CD14-positive monocyte (primary cell): Measurements from ENCODE around the gene PTPRR. TPM values are rescaled to one million over a fixed set of nuclear protein-coding genes. Genes with fewer than 3 reads are reported as not detected.

ENCODE experiments used
- DNase-seq, 3 donors: peaks; one replicate each; pipeline ENCODE4 v3.0.0-alpha.2; 2011 to 2022
- H2AFZ ChIP-seq: 2 replicates; pipeline ENCODE4 v1.6.0; 2012; ENCODE audit warnings: mild to moderate bottlenecking, low read depth, low read length, inconsistent platforms; ENCODE audit not compliant: insufficient read depth, poor library complexity, severe bottlenecking
- H3K27ac ChIP-seq, 2 donors: 1 replicate in 1 of 2; 2 replicates in 1 of 2; pipeline ENCODE4 v1.5.1; 2012 to 2013; ENCODE audit warnings: low read length in 2 of 2, control low read depth in 1 of 2, inconsistent platforms in 1 of 2, low read depth in 1 of 2, mild to moderate bottlenecking in 1 of 2
- H3K27me3 ChIP-seq, 2 donors: one replicate each; pipeline versions ENCODE4 v1.6.0 to v1.6.1; 2011 to 2013; ENCODE audit warnings: low read length in 2 of 2; ENCODE audit not compliant: control insufficient read depth in 2 of 2, insufficient read depth in 2 of 2
- H3K36me3 ChIP-seq, 2 donors: replicated peaks in 1 of 2; 1 replicate in 1 of 2; 2 replicates in 1 of 2; pipeline versions ENCODE4 v1.5.1 to v1.6.1; 2012 to 2013; ENCODE audit warnings: low read length in 2 of 2, control low read depth in 1 of 2, inconsistent platforms in 1 of 2, mild to moderate bottlenecking in 1 of 2; ENCODE audit not compliant: insufficient read depth in 2 of 2, control insufficient read depth in 1 of 2
- H3K4me1 ChIP-seq, 2 donors: 1 replicate in 1 of 2; 2 replicates in 1 of 2; pipeline versions ENCODE4 v1.5.1 to v1.6.1; 2012 to 2013; ENCODE audit warnings: low read length in 2 of 2, control low read depth in 1 of 2, inconsistent platforms in 1 of 2, mild to moderate bottlenecking in 1 of 2, moderate library complexity in 1 of 2; ENCODE audit not compliant: insufficient read depth in 2 of 2, control insufficient read depth in 1 of 2
- H3K4me2 ChIP-seq: replicated peaks from 2 replicates; pipeline ENCODE3; 2012; ENCODE audit warnings: low read length, moderate library complexity, mild to moderate bottlenecking; ENCODE audit not compliant: poor library complexity, severe bottlenecking; ENCODE audit errors: extremely low read depth
- H3K4me3 ChIP-seq, 3 experiments: fragments of 200-600 bp in 1 of 3; sonication (generic) in 1 of 3; replicated peaks in 1 of 3; 1 replicate in 2 of 3; 2 replicates in 1 of 3; pipeline ENCODE4 v1.5.1; 2011 to 2013; ENCODE audit warnings: low read length in 3 of 3, mild to moderate bottlenecking in 3 of 3, control low read depth in 2 of 3, low read depth in 2 of 3, inconsistent platforms in 1 of 3, moderate library complexity in 1 of 3
- H3K79me2 ChIP-seq: 2 replicates; pipeline ENCODE4 v1.6.0; 2012; ENCODE audit warnings: mild to moderate bottlenecking, control low read depth, inconsistent platforms, low read length, moderate library complexity; ENCODE audit not compliant: insufficient read depth
- H3K9ac ChIP-seq: 2 replicates; pipeline ENCODE4 v1.6.0; 2017; ENCODE audit warnings: low read length, mild to moderate bottlenecking; ENCODE audit not compliant: insufficient read depth, poor library complexity, severe bottlenecking
- H3K9me3 ChIP-seq, 2 donors: replicated peaks in 1 of 2; 1 replicate in 1 of 2; 2 replicates in 1 of 2; pipeline versions ENCODE4 v1.5.1 to v1.6.1; 2012 to 2013; ENCODE audit warnings: low read length in 2 of 2, control low read depth in 1 of 2; ENCODE audit not compliant: control insufficient read depth in 1 of 2, insufficient read depth in 1 of 2
- H4K20me1 ChIP-seq: 2 replicates; pipeline ENCODE4 v1.6.0; 2012; ENCODE audit warnings: mild to moderate bottlenecking, low read length, control low read depth, moderate library complexity; ENCODE audit not compliant: insufficient read depth
- H3K27ac Mint-ChIP-seq, 7 donors: one replicate each; pipeline ENCODE4 v1.8.0; 2020; ENCODE audit warnings: mild to moderate bottlenecking in 7 of 7, mixed read lengths in 7 of 7, moderate library complexity in 6 of 7, inconsistent platforms in 2 of 7
- H3K27me3 Mint-ChIP-seq, 3 donors: one replicate each; pipeline ENCODE4 v1.8.0; 2021 to 2022; ENCODE audit warnings: low read depth in 3 of 3, mild to moderate bottlenecking in 3 of 3, mixed read lengths in 3 of 3, moderate library complexity in 3 of 3, inconsistent platforms in 1 of 3
- H3K36me3 Mint-ChIP-seq, 2 donors: one replicate each; pipeline ENCODE4 v1.8.0; 2020; ENCODE audit warnings: mixed read lengths in 2 of 2, inconsistent platforms in 1 of 2, mild to moderate bottlenecking in 1 of 2
- H3K4me1 Mint-ChIP-seq: one replicate; pipeline ENCODE4 v1.8.0; 2020; ENCODE audit warnings: mild to moderate bottlenecking, mixed read lengths
- H3K4me3 Mint-ChIP-seq, 2 donors: one replicate each; pipeline ENCODE4 v1.8.0; 2020; ENCODE audit warnings: mild to moderate bottlenecking in 2 of 2, mixed read lengths in 2 of 2, moderate library complexity in 1 of 2
- H3K9me3 Mint-ChIP-seq, 7 donors: one replicate each; pipeline ENCODE4 v1.8.0; 2020 to 2022; ENCODE audit warnings: mixed read lengths in 7 of 7, mild to moderate bottlenecking in 6 of 7, moderate library complexity in 6 of 7, inconsistent platforms in 2 of 7
- WGBS: methylation state at CpG from one replicate; pipeline ENCODE4 v1.1.5; 2013; ENCODE audit warnings: missing lambda C conversion rate; ENCODE audit not compliant: insufficient coverage; 5-methylcytosine and 5-hydroxymethylcytosine counted together
- intact Hi-C, 2 donors: fragments of 100-400 bp; cut with micrococcal nuclease; formaldehyde crosslinking; loops; one replicate each; pipeline versions ENCODE4 v1.15.0 to v1.15.1; 2023
- polyA plus RNA-seq, 3 donors: library from polyadenylated mRNA; depleted of rRNA in 1 of 3; unstranded in 2 of 3; stranded (reverse) in 1 of 3; fragments of 300-500 nt in 2 of 3; fragments of >200 nt in 1 of 3; fragmentation: Illumina TruSeq in 2 of 3; gene quantifications; 1 replicate in 2 of 3; 2 replicates in 1 of 3; pipeline ENCODE4 v1.2.3, GENCODE V29; 2012 to 2021
- TF ChIP-seq, protein P1 (sequence below): fragments of 200-600 bp; IDR thresholded peaks from one replicate; pipeline ENCODE4 v1.8.0; 2022; ENCODE audit warnings: antibody characterized with exemption, mild to moderate bottlenecking

PTPRR gene
- polyA plus RNA-seq, 3 donors, result not detected

DNA sequence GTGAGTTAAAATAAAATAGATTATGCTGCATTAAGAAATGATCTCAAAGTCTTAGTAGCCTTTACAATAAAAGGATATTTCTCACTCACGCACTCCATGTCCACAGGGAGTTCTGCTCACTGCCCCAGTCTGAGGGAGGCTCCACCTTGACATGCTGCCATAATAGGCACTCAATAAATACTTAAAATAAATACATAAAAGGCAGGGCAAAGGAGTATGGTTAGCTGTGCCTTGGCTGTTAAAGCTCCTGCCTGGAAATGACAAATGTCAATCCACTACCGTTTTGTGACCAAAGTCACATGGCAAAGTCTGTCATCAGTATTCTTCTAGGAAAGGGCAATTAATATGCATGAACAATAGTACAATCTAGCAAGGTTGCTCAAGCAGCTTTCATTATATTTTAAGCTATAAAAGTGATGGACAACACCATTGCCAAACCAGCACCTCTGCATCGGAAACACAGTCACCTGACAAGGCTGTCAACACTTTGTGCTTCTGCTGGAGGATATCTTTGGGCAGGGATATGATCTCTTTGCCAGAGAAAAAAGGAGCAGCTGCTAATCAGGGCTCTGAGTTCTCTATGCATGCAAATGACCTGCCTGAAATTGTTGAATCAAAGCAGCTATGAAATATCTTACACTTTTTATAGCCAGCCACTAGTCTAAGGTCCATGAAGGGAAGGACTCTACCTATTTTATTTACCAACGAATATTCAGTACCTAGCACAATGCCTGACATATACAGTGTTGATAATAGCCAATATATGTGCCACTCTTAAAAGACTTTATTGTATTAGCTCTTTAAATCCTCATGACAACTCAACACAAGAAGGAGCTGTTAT is 90.1 kb downstream of the PTPRR start:
- no peak overlapping the region for H3K4me2 ChIP-seq
- no peaks in the 10 kb centered on the region for H3K36me3 ChIP-seq
- 100% methylated on average over 2 of the region's 4 CpGs for WGBS
- TF ChIP-seq, protein P1, sequence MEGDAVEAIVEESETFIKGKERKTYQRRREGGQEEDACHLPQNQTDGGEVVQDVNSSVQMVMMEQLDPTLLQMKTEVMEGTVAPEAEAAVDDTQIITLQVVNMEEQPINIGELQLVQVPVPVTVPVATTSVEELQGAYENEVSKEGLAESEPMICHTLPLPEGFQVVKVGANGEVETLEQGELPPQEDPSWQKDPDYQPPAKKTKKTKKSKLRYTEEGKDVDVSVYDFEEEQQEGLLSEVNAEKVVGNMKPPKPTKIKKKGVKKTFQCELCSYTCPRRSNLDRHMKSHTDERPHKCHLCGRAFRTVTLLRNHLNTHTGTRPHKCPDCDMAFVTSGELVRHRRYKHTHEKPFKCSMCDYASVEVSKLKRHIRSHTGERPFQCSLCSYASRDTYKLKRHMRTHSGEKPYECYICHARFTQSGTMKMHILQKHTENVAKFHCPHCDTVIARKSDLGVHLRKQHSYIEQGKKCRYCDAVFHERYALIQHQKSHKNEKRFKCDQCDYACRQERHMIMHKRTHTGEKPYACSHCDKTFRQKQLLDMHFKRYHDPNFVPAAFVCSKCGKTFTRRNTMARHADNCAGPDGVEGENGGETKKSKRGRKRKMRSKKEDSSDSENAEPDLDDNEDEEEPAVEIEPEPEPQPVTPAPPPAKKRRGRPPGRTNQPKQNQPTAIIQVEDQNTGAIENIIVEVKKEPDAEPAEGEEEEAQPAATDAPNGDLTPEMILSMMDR, result no peak
- Mint-ChIP-seq H3K9me3 (peaks cover 0 to 5% (median 0%) of the 10 kb centered on the region in 7 donors), H3K36me3 (no peaks in the 10 kb centered on the region), H3K4me1 (no peaks in the 10 kb centered on the region), H3K4me3 (no peak overlapping the region), H3K27me3 (peaks cover 0 to 2% (median 1%) of the 10 kb centered on the region in 3 donors), H3K27ac (no peak overlapping the region)
- H3K4me1 ChIP-seq, result no peaks in the 10 kb centered on the region
- no peak overlapping the region for H2AFZ ChIP-seq
- H3K9ac ChIP-seq, result no peak overlapping the region
- no peaks in the 10 kb centered on the region for H3K79me2 ChIP-seq
- intact Hi-C loops, result no loop called here
- H4K20me1 ChIP-seq, result no peaks in the 10 kb centered on the region
- no peaks in the 10 kb centered on the region for H3K9me3 ChIP-seq
- no peaks in the 10 kb centered on the region for H3K27me3 ChIP-seq
- no peak overlapping the region for H3K27ac ChIP-seq
- no peak overlapping the region for H3K4me3 ChIP-seq
- DNase-seq, result no peak

- WGBS, result 75% methylated on average over 1 of the region's 1 CpG
- no peaks in the 10 kb centered on the region for H3K36me3 Mint-ChIP-seq
- no peaks in the 10 kb centered on the region for H3K36me3 ChIP-seq
- H3K27me3 Mint-ChIP-seq, result peaks cover 0 to 2% (median 1%) of the 10 kb centered on the region in 3 donors
- H4K20me1 ChIP-seq, result no peaks in the 10 kb centered on the region
- H3K4me3 Mint-ChIP-seq, result no peak overlapping the region
- no peak overlapping the region for H3K27ac Mint-ChIP-seq
- H3K4me1 Mint-ChIP-seq, result no peaks in the 10 kb centered on the region
- no peak overlapping the region for H3K9ac ChIP-seq
- H3K4me1 ChIP-seq, result no peaks in the 10 kb centered on the region
- H3K9me3 ChIP-seq, result no peaks in the 10 kb centered on the region
- H3K27ac ChIP-seq, result no peak overlapping the region
- peaks cover 0 to 5% (median 0%) of the 10 kb centered on the region in 7 donors for H3K9me3 Mint-ChIP-seq
- DNase-seq, result no peak
- no peak overlapping the region for H3K4me2 ChIP-seq
- TF ChIP-seq, protein P1, result no peak
- no peak overlapping the region for H3K4me3 ChIP-seq
- no peaks in the 10 kb centered on the region for H3K79me2 ChIP-seq
- H2AFZ ChIP-seq, result no peak overlapping the region
- H3K27me3 ChIP-seq, result no peaks in the 10 kb centered on the region
- intact Hi-C loops, result no loop called here
Observed at GRCh38 chr12:70829070-70829469, 91.5 kb downstream of the PTPRR start.
